Measurements from ENCODE around the gene UGT2A3.

DNA sequence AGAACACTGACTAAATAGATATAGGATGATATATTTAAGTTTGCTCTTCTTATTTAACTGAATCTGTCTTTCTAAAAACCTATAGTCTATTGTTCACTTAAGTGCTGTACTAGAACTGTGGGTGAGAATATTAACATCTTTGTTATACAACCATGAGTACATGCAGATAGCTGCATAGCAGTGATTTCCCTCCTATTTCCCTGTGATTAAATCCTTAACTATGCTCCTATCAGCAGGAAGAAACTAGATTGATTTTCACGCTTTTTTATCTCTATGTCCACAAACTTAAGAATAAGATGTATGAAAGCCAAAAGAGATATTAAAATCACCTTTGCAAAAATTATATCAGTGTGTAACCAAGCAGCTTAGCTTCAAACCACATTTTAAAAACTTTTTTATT, 11.3 kb upstream of the UGT2A3 start:
- TF ChIP-seq, protein P1, sequence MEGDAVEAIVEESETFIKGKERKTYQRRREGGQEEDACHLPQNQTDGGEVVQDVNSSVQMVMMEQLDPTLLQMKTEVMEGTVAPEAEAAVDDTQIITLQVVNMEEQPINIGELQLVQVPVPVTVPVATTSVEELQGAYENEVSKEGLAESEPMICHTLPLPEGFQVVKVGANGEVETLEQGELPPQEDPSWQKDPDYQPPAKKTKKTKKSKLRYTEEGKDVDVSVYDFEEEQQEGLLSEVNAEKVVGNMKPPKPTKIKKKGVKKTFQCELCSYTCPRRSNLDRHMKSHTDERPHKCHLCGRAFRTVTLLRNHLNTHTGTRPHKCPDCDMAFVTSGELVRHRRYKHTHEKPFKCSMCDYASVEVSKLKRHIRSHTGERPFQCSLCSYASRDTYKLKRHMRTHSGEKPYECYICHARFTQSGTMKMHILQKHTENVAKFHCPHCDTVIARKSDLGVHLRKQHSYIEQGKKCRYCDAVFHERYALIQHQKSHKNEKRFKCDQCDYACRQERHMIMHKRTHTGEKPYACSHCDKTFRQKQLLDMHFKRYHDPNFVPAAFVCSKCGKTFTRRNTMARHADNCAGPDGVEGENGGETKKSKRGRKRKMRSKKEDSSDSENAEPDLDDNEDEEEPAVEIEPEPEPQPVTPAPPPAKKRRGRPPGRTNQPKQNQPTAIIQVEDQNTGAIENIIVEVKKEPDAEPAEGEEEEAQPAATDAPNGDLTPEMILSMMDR (IDR thresholded peaks at IDR 0.05), result no peak
- TF ChIP-seq POLR2AphosphoS5 (IDR thresholded peaks at IDR 0.05; ENCODE audit: insufficient read depth in 1 of 2, low read depth in 1 of 2), result no peak

All from vagina (tissue), 2 donors.